Measurements from ENCODE around the gene TRAP1. TPM values are rescaled to one million over a fixed set of nuclear protein-coding genes. Genes with fewer than 3 reads are reported as not detected.

The TRAP1 gene
- polyA plus RNA-seq, 2 of the 4 experiments (the other 2 are of a cell fraction), result 103 to 198 TPM

DNA sequence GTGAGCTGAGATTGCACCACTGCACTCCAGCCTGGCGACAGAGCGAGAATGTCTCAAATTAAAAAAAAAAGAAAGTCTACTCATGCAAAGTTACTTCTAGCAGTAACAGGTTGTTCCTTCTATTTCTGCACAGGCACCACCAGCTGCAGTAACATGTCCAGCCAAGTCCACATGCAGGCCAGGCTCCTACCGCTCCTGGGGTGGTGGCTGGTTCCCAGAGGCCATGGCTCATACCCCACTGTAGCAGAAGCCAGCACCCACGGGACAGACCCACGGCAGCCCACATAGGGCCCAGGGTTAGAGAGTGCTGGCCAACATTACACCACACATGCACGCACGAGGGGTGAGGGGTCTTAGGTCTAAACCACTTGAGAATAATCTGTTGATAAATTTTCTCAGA lies 26.7 kb upstream of the TRAP1 start:
- no peak for TF ChIP-seq HMGXB4 (CRISPR knock-in tag; IDR thresholded peaks at IDR 0.05; ENCODE audit: borderline replicate concordance)
- TF ChIP-seq ZNF302 (CRISPR knock-in tag; IDR thresholded peaks at IDR 0.05), result no peak
- TF ChIP-seq HDAC2 (IDR thresholded peaks at IDR 0.05), result no peak
- TF ChIP-seq RARB (CRISPR knock-in tag; IDR thresholded peaks at IDR 0.05), result no peak
- TF ChIP-seq CTCF (IDR thresholded peaks at IDR 0.05), result no peak
- TF ChIP-seq, protein P1, sequence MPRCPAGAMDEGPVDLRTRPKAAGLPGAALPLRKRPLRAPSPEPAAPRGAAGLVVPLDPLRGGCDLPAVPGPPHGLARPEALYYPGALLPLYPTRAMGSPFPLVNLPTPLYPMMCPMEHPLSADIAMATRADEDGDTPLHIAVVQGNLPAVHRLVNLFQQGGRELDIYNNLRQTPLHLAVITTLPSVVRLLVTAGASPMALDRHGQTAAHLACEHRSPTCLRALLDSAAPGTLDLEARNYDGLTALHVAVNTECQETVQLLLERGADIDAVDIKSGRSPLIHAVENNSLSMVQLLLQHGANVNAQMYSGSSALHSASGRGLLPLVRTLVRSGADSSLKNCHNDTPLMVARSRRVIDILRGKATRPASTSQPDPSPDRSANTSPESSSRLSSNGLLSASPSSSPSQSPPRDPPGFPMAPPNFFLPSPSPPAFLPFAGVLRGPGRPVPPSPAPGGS (IDR thresholded peaks at IDR 0.05), result no peak
- no peak for TF ChIP-seq BHLHE40 (IDR thresholded peaks at IDR 0.05; ENCODE audit: low read depth, low read length)
- no peak for TF ChIP-seq NR3C1 (IDR thresholded peaks at IDR 0.05)
- no peak for TF ChIP-seq RFX5 (IDR thresholded peaks at IDR 0.05)
- FAIRE-seq (no peak), ATAC-seq (no peak), DNase-seq (ENCODE audit: low read depth in 1 of 2, low spot score in 1 of 2) (no peak)
- no peak overlapping the region for H3K27ac ChIP-seq
- no peak overlapping the region for H3K4me3 ChIP-seq
- H3K9me3 ChIP-seq, result no peaks in the 10 kb centered on the region
- 97% methylated on average over 7 of the region's 7 CpGs for WGBS (ENCODE audit: missing lambda C conversion rate)
- POLR2A ChIA-PET, result interaction anchor here (0.5 kb wide), 1 partner anchor 26 kb away, joined by 3 read pairs; no protein-coding TSS in a partner anchor
- no peaks in the 10 kb centered on the region for H3K4me1 ChIP-seq
- CTCF ChIA-PET, result interaction anchor here (1.8 kb wide), 1 partner anchor 53 kb away, joined by 5 read pairs; no protein-coding TSS in a partner anchor
- H3K4me2 ChIP-seq, result no peak overlapping the region

GRCh38 chr16:3740934-3741333 lies 23.6 kb upstream of the TRAP1 start:
- FAIRE-seq, result no peak
- no peak for ATAC-seq
- TF ChIP-seq ESRRA (IDR thresholded peaks at IDR 0.05; ENCODE audit: borderline replicate concordance, low read length) (no peak), SREBF2 (IDR thresholded peaks at IDR 0.05) (no peak), ELK1 (IDR thresholded peaks at IDR 0.05; ENCODE audit: low read depth, low read length) (no peak), HOXA7 (CRISPR knock-in tag; IDR thresholded peaks at IDR 0.05) (no peak), MAX (IDR thresholded peaks at IDR 0.05) (no peak), RNF2 (IDR thresholded peaks at IDR 0.05; ENCODE audit: borderline replicate concordance, low read depth) (no peak), JUN (IDR thresholded peaks at IDR 0.05) (no peak), ZSCAN20 (CRISPR knock-in tag; IDR thresholded peaks at IDR 0.05) (no peak), RCOR1 (IDR thresholded peaks at IDR 0.05; ENCODE audit: low read depth, low read length) (no peak)
- TF ChIP-seq, protein P1 (IDR thresholded peaks at IDR 0.05), result no peak
- TF ChIP-seq, protein P2, sequence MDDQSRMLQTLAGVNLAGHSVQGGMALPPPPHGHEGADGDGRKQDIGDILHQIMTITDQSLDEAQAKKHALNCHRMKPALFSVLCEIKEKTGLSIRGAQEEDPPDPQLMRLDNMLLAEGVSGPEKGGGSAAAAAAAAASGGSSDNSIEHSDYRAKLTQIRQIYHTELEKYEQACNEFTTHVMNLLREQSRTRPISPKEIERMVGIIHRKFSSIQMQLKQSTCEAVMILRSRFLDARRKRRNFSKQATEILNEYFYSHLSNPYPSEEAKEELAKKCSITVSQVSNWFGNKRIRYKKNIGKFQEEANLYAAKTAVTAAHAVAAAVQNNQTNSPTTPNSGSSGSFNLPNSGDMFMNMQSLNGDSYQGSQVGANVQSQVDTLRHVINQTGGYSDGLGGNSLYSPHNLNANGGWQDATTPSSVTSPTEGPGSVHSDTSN (IDR thresholded peaks at IDR 0.05), result no peak
- no peaks in the 10 kb centered on the region for H3K4me1 ChIP-seq
- H3K9me3 ChIP-seq, result no peaks in the 10 kb centered on the region
- no peak overlapping the region for H3K4me2 ChIP-seq
- 94% methylated on average over 16 of the region's 16 CpGs for WGBS (ENCODE audit: missing lambda C conversion rate)
- no peak for DNase-seq (ENCODE audit: low read depth in 1 of 2, low spot score in 1 of 2)
- POLR2A ChIA-PET, result no interaction called here
- H3K27ac ChIP-seq, result no peak overlapping the region
- no peak overlapping the region for H3K4me3 ChIP-seq
- CTCF ChIA-PET, result no interaction called here

Data from A549 (cell line).